Measurements from ENCODE around the gene DLL1.
"Not testable (repeated sequence)": the region's sequence is repeated elsewhere in the genome, so short reads cannot be mapped to it uniquely, and the experiment has no call there.

The DLL1 gene

GRCh38 chr6:170290296-170291128 lies at the start of gene DLL1:
DLL1 (minus strand) TSS chr6:170291078; CDS start chr6:170290139, 939 bp downstream.
- DNase-seq: peak; percentile 39

GRCh38 chr6:170335199-170335598 lies 44.3 kb upstream of the DLL1 start:
- not testable (repeated sequence) for DNase-seq

GRCh38 chr6:170329321-170329720 lies 38.4 kb upstream of the DLL1 start:
- DNase-seq: no peak

- no peak for DNase-seq
These were observed 26.8 kb upstream of the DLL1 start for GRCh38 chr6:170317718-170318117.

GRCh38 chr6:170317076-170317475 lies 26.2 kb upstream of the DLL1 start:
- DNase-seq: no peak

- DNase-seq: no peak
These were observed 25.2 kb upstream of the DLL1 start for GRCh38 chr6:170316071-170316470.

- DNase-seq: no peak
These were observed 24.1 kb upstream of the DLL1 start for GRCh38 chr6:170314983-170315382.

- DNase-seq: no peak
These were observed 22.9 kb upstream of the DLL1 start for GRCh38 chr6:170313716-170314295.

- no peak for DNase-seq
These were observed 22.0 kb upstream of the DLL1 start for GRCh38 chr6:170312876-170313275.

- no peak for DNase-seq
These were observed 20.8 kb upstream of the DLL1 start for GRCh38 chr6:170311696-170312095.

- DNase-seq: no peak
These were observed 17.9 kb upstream of the DLL1 start for GRCh38 chr6:170308761-170309160.

GRCh38 chr6:170307080-170307545 lies 16.2 kb upstream of the DLL1 start:
- DNase-seq: no peak

- DNase-seq: peak; percentile 67
These were observed 15.6 kb upstream of the DLL1 start, which contains the start of gene FAM120B for GRCh38 chr6:170306324-170307079. FAM120B (plus strand) TSS chr6:170306758; CDS start chr6:170317391, 10,633 bp downstream.

- DNase-seq: no peak
These were observed 15.0 kb upstream of the DLL1 start for GRCh38 chr6:170305805-170306323.

- no peak for DNase-seq
These were observed 10.3 kb upstream of the DLL1 start for GRCh38 chr6:170301184-170301583.

GRCh38 chr6:170298688-170299087 lies 7.8 kb upstream of the DLL1 start:
- DNase-seq: peak; percentile 31

- no peak for DNase-seq
These were observed 6.9 kb upstream of the DLL1 start for GRCh38 chr6:170297576-170298330.

GRCh38 chr6:170296746-170297575 lies 6.1 kb upstream of the DLL1 start:
- DNase-seq: no peak

GRCh38 chr6:170296423-170296745 lies 5.5 kb upstream of the DLL1 start:
- DNase-seq: no peak

GRCh38 chr6:170295510-170296422 lies 4.9 kb upstream of the DLL1 start:
- DNase-seq: no peak

Data from NCI-H524 treated with DMSO at 0.1 percent for 48 hours (cell line).